Keratinocyte (primary cell): ENCODE results near the gene STARD8. TPM values are rescaled to one million over a fixed set of nuclear protein-coding genes. Genes with fewer than 3 reads are reported as not detected.

Source experiments
- DNase-seq: peaks from one replicate; pipeline ENCODE4 v3.0.0-alpha.2; 2011; ENCODE audit warnings: low read depth, missing footprints, low spot score
- FAIRE-seq: peaks from 2 replicates; lab custom pipeline; 2011; peaks lifted over from hg19 to GRCh38; lab: Jason Lieb, UNC
- H2AFZ ChIP-seq: 2 replicates; pipeline ENCODE4 v1.6.0; 2012; ENCODE audit warnings: low read length, control low read depth, inconsistent platforms; ENCODE audit not compliant: control insufficient read depth
- H3K27ac ChIP-seq: 2 replicates; pipeline ENCODE4 v1.5.1; 2011; ENCODE audit warnings: low read length; ENCODE audit not compliant: control insufficient read depth, insufficient read depth
- H3K27me3 ChIP-seq: 3 replicates; pipeline ENCODE4 v1.6.0; 2011; ENCODE audit warnings: low read length; ENCODE audit not compliant: control insufficient read depth, insufficient read depth; ENCODE audit errors: extremely low read depth
- H3K36me3 ChIP-seq, 2 experiments: 2 replicates in 1 of 2; 3 replicates in 1 of 2; pipeline ENCODE4 v1.5.1; 2011; ENCODE audit warnings: low read length in 2 of 2, mild to moderate bottlenecking in 1 of 2; ENCODE audit not compliant: control insufficient read depth in 2 of 2, insufficient read depth in 2 of 2; ENCODE audit errors: extremely low read depth in 1 of 2
- H3K4me1 ChIP-seq: 3 replicates; pipeline ENCODE4 v1.5.1; 2011; ENCODE audit warnings: low read length; ENCODE audit not compliant: control insufficient read depth, insufficient read depth; ENCODE audit errors: extremely low read depth
- H3K4me2 ChIP-seq: 3 replicates; pipeline ENCODE4 v1.6.0; 2011; ENCODE audit warnings: low read depth, low read length; ENCODE audit not compliant: control insufficient read depth, insufficient read depth; ENCODE audit errors: extremely low read depth
- H3K4me3 ChIP-seq, 3 experiments: fragments of 200-600 bp in 1 of 3; sonication (generic) in 1 of 3; 2 replicates in 2 of 3; 3 replicates in 1 of 3; pipeline ENCODE4 v1.5.1; 2011 to 2016; ENCODE audit warnings: low read length in 3 of 3, mild to moderate bottlenecking in 3 of 3, control low read depth in 2 of 3, inconsistent platforms in 1 of 3, low read depth in 1 of 3, mixed read lengths in 1 of 3, mixed run types in 1 of 3, moderate library complexity in 1 of 3; ENCODE audit not compliant: control insufficient read depth in 2 of 3, insufficient read depth in 2 of 3; ENCODE audit errors: extremely low read depth in 1 of 3
- H3K79me2 ChIP-seq: 2 replicates; pipeline ENCODE4 v1.6.0; 2012; ENCODE audit warnings: low read length; ENCODE audit not compliant: control insufficient read depth, insufficient read depth
- H3K9ac ChIP-seq: 3 replicates; pipeline ENCODE4 v1.6.0; 2011; ENCODE audit warnings: low read length; ENCODE audit not compliant: control insufficient read depth, insufficient read depth; ENCODE audit errors: extremely low read depth
- H3K9me1 ChIP-seq: 3 replicates; pipeline ENCODE4 v1.6.0; 2011; ENCODE audit warnings: low read length; ENCODE audit not compliant: control insufficient read depth, insufficient read depth; ENCODE audit errors: extremely low read depth
- H3K9me3 ChIP-seq: 2 replicates; pipeline ENCODE4 v1.5.1; 2012; ENCODE audit warnings: low read depth, low read length; ENCODE audit not compliant: control insufficient read depth
- H4K20me1 ChIP-seq: 3 replicates; pipeline ENCODE4 v1.6.0; 2011; ENCODE audit warnings: low read length; ENCODE audit not compliant: control insufficient read depth, insufficient read depth; ENCODE audit errors: extremely low read depth
- EZH2 ChIP-seq: IDR thresholded peaks from one replicate; pipeline ENCODE4 v1.6.1; 2012; ENCODE audit warnings: inconsistent platforms, mild to moderate bottlenecking, low read length, moderate library complexity
- dilution Hi-C: fragments of 300-500 bp; cut with MboI; formaldehyde crosslinking; loops from one replicate; pipeline ENCODE4 v1.7.0; 2020; ENCODE audit warnings: low sequenced_read_pairs; ENCODE audit not compliant: extremely low pct_ligation_motif_present
- polyA plus RNA-seq, 5 experiments: library from polyadenylated mRNA; depleted of rRNA in 3 of 5; stranded (reverse) in 3 of 5; stranded (forward) in 1 of 5; unstranded in 1 of 5; fragments of >200 nt; gene quantifications; 1 replicate in 1 of 5; 2 replicates in 3 of 5; 3 replicates in 1 of 5; pipeline versions ENCODE4 v1.2.1 to v1.2.3, GENCODE V29; 2011 to 2012; ENCODE audit warnings: missing spikeins in 2 of 5, low read depth in 1 of 5, low replicate concordance in 1 of 5
- TF ChIP-seq, protein P1 (sequence below), 3 experiments: IDR thresholded peaks in 1 of 3; conservative IDR thresholded peaks in 1 of 3; optimal IDR thresholded peaks in 1 of 3; 2 replicates in 2 of 3; 3 replicates in 1 of 3; pipeline versions ENCODE3 to v1.5.1; 2011; ENCODE audit warnings: low read length in 3 of 3, mild to moderate bottlenecking in 3 of 3, moderate library complexity in 2 of 3, control low read depth in 1 of 3, inconsistent platforms in 1 of 3; ENCODE audit not compliant: insufficient read depth in 2 of 3; ENCODE audit errors: extremely low read depth in 1 of 3

The STARD8 gene
- polyA plus RNA-seq, 1 donor (not counting 4 experiments of a cell fraction or from before 2014, with no cell fraction given) = 0.07 TPM

DNA sequence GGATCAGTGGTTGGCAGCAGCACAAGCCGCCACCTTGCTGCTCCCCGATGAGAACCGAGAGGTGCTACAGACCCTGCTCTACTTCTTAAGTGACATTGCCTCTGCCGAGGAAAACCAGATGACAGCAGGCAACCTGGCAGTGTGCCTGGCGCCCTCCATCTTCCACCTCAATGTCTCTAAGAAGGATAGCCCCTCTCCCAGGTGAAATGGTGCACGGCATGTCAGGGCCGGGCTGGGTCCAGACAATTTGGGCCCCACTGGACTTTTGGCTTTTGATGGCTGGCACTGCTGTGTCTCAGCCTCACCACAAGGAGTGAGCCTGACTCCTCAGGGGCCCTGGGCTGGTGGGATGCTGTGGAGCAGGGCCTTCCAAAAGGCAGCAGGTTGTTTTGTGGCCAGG, 74.1 kb downstream of the STARD8 start:
- Histone ChIP-seq H3K4me1 (no peaks in the 10 kb centered on the region), H3K27me3 (peaks cover 9% of the 10 kb centered on the region), H3K9me1 (no peaks in the 10 kb centered on the region), H4K20me1 (no peaks in the 10 kb centered on the region), H3K36me3 (no peaks in the 10 kb centered on the region), H3K4me3 (no peak overlapping the region), H3K27ac (no peak overlapping the region), H3K79me2 (no peaks in the 10 kb centered on the region), H3K4me2 (no peak overlapping the region), H2AFZ (no peak overlapping the region), H3K9me3 (no peaks in the 10 kb centered on the region), H3K9ac (no peak overlapping the region)
- FAIRE-seq (no peak), DNase-seq (no peak)
- TF ChIP-seq, protein P1, sequence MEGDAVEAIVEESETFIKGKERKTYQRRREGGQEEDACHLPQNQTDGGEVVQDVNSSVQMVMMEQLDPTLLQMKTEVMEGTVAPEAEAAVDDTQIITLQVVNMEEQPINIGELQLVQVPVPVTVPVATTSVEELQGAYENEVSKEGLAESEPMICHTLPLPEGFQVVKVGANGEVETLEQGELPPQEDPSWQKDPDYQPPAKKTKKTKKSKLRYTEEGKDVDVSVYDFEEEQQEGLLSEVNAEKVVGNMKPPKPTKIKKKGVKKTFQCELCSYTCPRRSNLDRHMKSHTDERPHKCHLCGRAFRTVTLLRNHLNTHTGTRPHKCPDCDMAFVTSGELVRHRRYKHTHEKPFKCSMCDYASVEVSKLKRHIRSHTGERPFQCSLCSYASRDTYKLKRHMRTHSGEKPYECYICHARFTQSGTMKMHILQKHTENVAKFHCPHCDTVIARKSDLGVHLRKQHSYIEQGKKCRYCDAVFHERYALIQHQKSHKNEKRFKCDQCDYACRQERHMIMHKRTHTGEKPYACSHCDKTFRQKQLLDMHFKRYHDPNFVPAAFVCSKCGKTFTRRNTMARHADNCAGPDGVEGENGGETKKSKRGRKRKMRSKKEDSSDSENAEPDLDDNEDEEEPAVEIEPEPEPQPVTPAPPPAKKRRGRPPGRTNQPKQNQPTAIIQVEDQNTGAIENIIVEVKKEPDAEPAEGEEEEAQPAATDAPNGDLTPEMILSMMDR (optimal IDR thresholded peaks at IDR 0.05 in 1 of 3, IDR thresholded peaks at IDR 0.05 in 1 of 3, conservative IDR thresholded peaks at IDR 0.05 in 1 of 3; ENCODE audit: extremely low read depth in 1 of 3, insufficient read depth in 2 of 3, low read length in 3 of 3) = no peak
- TF ChIP-seq EZH2 = no peak
- dilution Hi-C loops = no loop called here

DNA sequence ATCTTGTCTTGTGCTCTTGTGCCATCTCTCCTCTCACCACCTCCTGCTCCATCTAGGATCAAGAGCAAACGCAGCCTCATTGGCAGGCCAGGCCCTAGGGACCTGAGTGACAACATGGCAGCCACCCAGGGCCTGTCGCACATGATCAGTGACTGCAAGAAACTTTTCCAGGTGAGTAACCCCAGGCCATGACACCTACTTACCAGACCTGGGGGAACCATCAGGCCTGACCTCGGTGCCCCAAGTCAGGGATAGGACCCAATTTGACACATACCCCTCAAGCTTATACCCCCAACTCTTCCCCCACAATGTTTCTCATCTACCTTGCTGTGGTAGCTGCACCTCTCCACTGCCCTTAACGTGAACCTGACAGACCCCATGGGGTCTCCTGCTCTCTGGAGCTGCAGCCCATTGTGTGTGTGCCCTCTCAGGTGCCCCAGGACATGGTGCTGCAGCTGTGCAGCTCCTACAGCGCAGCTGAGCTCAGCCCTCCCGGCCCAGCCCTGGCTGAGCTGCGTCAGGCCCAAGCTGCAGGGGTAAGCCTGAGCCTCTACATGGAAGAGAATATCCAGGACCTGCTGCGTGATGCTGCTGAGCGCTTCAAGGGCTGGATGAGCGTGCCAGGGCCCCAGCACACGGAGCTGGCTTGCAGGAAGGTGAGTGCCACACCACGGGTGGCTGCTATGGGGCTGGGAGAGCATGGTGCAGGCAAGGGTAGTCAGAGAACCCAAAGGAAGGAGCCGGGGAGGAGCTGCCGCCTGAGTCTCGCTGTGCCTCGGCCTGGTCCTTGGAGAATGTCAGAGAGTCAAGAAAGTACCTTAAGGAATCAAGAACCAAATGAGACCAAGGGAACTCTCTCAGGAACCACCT, 74.8 kb downstream of the STARD8 start:
- H3K9me3 ChIP-seq = no peaks in the 10 kb centered on the region
- no peak overlapping the region for H3K4me2 ChIP-seq
- dilution Hi-C loops = no loop called here
- H3K79me2 ChIP-seq = no peaks in the 10 kb centered on the region
- H3K4me3 ChIP-seq = no peak overlapping the region
- H3K9me1 ChIP-seq = no peaks in the 10 kb centered on the region
- TF ChIP-seq, protein P1 (optimal IDR thresholded peaks at IDR 0.05 in 1 of 3, IDR thresholded peaks at IDR 0.05 in 1 of 3, conservative IDR thresholded peaks at IDR 0.05 in 1 of 3; ENCODE audit: extremely low read depth in 1 of 3, insufficient read depth in 2 of 3, low read length in 3 of 3) = no peak
- TF ChIP-seq EZH2 = no peak
- H3K36me3 ChIP-seq = no peaks in the 10 kb centered on the region
- H3K27ac ChIP-seq = no peak overlapping the region
- H2AFZ ChIP-seq = no peak overlapping the region
- peaks cover 9% of the 10 kb centered on the region for H3K27me3 ChIP-seq
- H3K4me1 ChIP-seq = no peaks in the 10 kb centered on the region
- H4K20me1 ChIP-seq = no peaks in the 10 kb centered on the region
- DNase-seq (no peak), FAIRE-seq (no peak)
- H3K9ac ChIP-seq = no peak overlapping the region
